Measurements from ENCODE around the gene NYNRIN.
"Not testable (repeated sequence)": the region's sequence is repeated elsewhere in the genome, so short reads cannot be mapped to it uniquely, and the experiment has no call there.

NYNRIN gene

GRCh38 chr14:24398653-24399446 lies at the start of gene NYNRIN:
TSS of gene NYNRIN (plus strand) at chr14:24399003. CDS start at chr14:24399247, 244 bp downstream.
- DNase-seq, result peak; percentile 71

- no peak for DNase-seq
Observed at GRCh38 chr14:24349742-24350141, 49.1 kb upstream of the NYNRIN start.

- DNase-seq, result no peak
Observed at GRCh38 chr14:24351517-24351916, 47.3 kb upstream of the NYNRIN start.

GRCh38 chr14:24353559-24354481 lies 45.0 kb upstream of the NYNRIN start:
- no peak for DNase-seq

- DNase-seq, result not testable (repeated sequence)
Observed at GRCh38 chr14:24354482-24354825, 44.3 kb upstream of the NYNRIN start.

- no peak for DNase-seq
Observed at GRCh38 chr14:24355009-24355408, 43.8 kb upstream of the NYNRIN start.

- DNase-seq, result no peak
Observed at GRCh38 chr14:24356208-24356607, 42.6 kb upstream of the NYNRIN start.

- DNase-seq, result no peak
Observed at GRCh38 chr14:24360281-24360680, 38.5 kb upstream of the NYNRIN start.

- DNase-seq, result no peak
Observed at GRCh38 chr14:24361326-24361725, 37.5 kb upstream of the NYNRIN start.

GRCh38 chr14:24362241-24362960 lies 36.4 kb upstream of the NYNRIN start:
- DNase-seq, result no peak

- no peak for DNase-seq
Observed at GRCh38 chr14:24363401-24363800, 35.4 kb upstream of the NYNRIN start.

GRCh38 chr14:24364841-24365240 lies 34.0 kb upstream of the NYNRIN start:
- DNase-seq, result no peak

- peak; percentile 86 for DNase-seq
Observed at GRCh38 chr14:24365600-24366412, 33.0 kb upstream of the NYNRIN start.

- DNase-seq, result no peak
Observed at GRCh38 chr14:24366413-24366720, 32.4 kb upstream of the NYNRIN start.

GRCh38 chr14:24366721-24367513 lies 31.9 kb upstream of the NYNRIN start:
- peak; percentile 68 for DNase-seq

GRCh38 chr14:24367514-24368211 lies 31.1 kb upstream of the NYNRIN start, which contains the start of gene NFATC4:
TSS of gene NFATC4 (plus strand) at chr14:24368184. CDS start at chr14:24368341, 157 bp downstream.
- no peak for DNase-seq

GRCh38 chr14:24368212-24368561 lies 30.6 kb upstream of the NYNRIN start:
- DNase-seq, result no peak

- DNase-seq, result peak; percentile 70
Observed at GRCh38 chr14:24368562-24369252, 30.1 kb upstream of the NYNRIN start.

- no peak for DNase-seq
Observed at GRCh38 chr14:24369463-24369862, 29.3 kb upstream of the NYNRIN start.
